Activated CD8-positive, alpha-beta T cell treated with anti-CD3 and anti-CD28 coated beads for 36 hours (primary cell): ENCODE data around the gene TOM1L2. TPM values are rescaled to one million over a fixed set of nuclear protein-coding genes. Genes with fewer than 3 reads are reported as not detected.
"Not testable (repeated sequence)": the region's sequence is repeated elsewhere in the genome, so short reads cannot be mapped to it uniquely, and the experiment has no call there.

Experiments
- ATAC-seq: fragments of 200-7000 bp; cut with Tn5 transposase; one replicate; pipeline ENCODE4 v1.10.0; 2021; ENCODE audit warnings: mild to moderate bottlenecking, moderate library complexity
- CTCF ChIA-PET: fragments of 350-600 bp; sonication (Branson Sonifier 250); formaldehyde crosslinking; loops from one replicate; lab custom pipeline; 2021; ENCODE audit warnings: antibody characterized with exemption; lab: Charles Lee
- POLR2A ChIA-PET: fragments of 350-600 bp; sonication (Branson Sonifier 250); formaldehyde crosslinking; loops from one replicate; lab custom pipeline; 2021; ENCODE audit warnings: antibody characterized with exemption; lab: Charles Lee
- DNase-seq: peaks from one replicate; pipeline ENCODE4 v3.0.0-alpha.2; 2020
- H3K27ac Mint-ChIP-seq: one replicate; pipeline ENCODE4 v1.8.0; 2021; ENCODE audit warnings: mild to moderate bottlenecking, mixed read lengths
- H3K27me3 Mint-ChIP-seq: one replicate; pipeline ENCODE4 v1.8.0; 2021; ENCODE audit warnings: mixed read lengths
- H3K36me3 Mint-ChIP-seq: one replicate; pipeline ENCODE4 v1.8.0; 2021; ENCODE audit warnings: low read depth, mixed read lengths
- H3K4me1 Mint-ChIP-seq: one replicate; pipeline ENCODE4 v1.8.0; 2021; ENCODE audit warnings: low read depth, mixed read lengths
- H3K4me3 Mint-ChIP-seq: one replicate; pipeline ENCODE4 v1.8.0; 2021; ENCODE audit warnings: mild to moderate bottlenecking, moderate library complexity, mixed read lengths
- H3K9me3 Mint-ChIP-seq: one replicate; pipeline ENCODE4 v1.8.0; 2021; ENCODE audit warnings: mixed read lengths
- intact Hi-C: fragments of 100-400 bp; cut with micrococcal nuclease; formaldehyde crosslinking; loops from one replicate; pipeline ENCODE4 v1.10.0; 2022
- total RNA-seq, 2 experiments: library from RNA; stranded (reverse); gene quantifications; one replicate each; pipeline ENCODE4 v1.2.3, GENCODE V29; 2021
- TF ChIP-seq, protein P1 (sequence below): fragments of 200-600 bp; IDR thresholded peaks from one replicate; pipeline ENCODE4 v1.8.0; 2022; ENCODE audit warnings: antibody characterized with exemption, mild to moderate bottlenecking

The TOM1L2 gene
- total RNA-seq, 2 experiments from 2014 or later = 10.3 to 10.8 TPM

- ChIA-PET POLR2A (interaction anchor here (0.6 to 3.0 kb wide), 9 partner anchors 8 to 207 kb away, joined by 3 to 11 read pairs (median 5); no protein-coding TSS in a partner anchor), CTCF (interaction anchor here (1.9 to 8.2 kb wide), 2 partner anchors 10 to 52 kb away, joined by 6 to 104 read pairs; no protein-coding TSS in a partner anchor)
- Mint-ChIP-seq H3K36me3 (peaks cover 22% of the 10 kb centered on the region), H3K27ac (no peak overlapping the region), H3K4me3 (no peak overlapping the region), H3K27me3 (no peaks in the 10 kb centered on the region), H3K4me1 (peaks cover 25% of the 10 kb centered on the region), H3K9me3 (no peaks in the 10 kb centered on the region)
- TF ChIP-seq, protein P1, sequence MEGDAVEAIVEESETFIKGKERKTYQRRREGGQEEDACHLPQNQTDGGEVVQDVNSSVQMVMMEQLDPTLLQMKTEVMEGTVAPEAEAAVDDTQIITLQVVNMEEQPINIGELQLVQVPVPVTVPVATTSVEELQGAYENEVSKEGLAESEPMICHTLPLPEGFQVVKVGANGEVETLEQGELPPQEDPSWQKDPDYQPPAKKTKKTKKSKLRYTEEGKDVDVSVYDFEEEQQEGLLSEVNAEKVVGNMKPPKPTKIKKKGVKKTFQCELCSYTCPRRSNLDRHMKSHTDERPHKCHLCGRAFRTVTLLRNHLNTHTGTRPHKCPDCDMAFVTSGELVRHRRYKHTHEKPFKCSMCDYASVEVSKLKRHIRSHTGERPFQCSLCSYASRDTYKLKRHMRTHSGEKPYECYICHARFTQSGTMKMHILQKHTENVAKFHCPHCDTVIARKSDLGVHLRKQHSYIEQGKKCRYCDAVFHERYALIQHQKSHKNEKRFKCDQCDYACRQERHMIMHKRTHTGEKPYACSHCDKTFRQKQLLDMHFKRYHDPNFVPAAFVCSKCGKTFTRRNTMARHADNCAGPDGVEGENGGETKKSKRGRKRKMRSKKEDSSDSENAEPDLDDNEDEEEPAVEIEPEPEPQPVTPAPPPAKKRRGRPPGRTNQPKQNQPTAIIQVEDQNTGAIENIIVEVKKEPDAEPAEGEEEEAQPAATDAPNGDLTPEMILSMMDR = no peak
- ATAC-seq (no peak), DNase-seq (no peak)
- intact Hi-C loops = no loop called here
Observed at GRCh38 chr17:17810084-17810894, 161.9 kb downstream of the TOM1L2 start.

GRCh38 chr17:17809531-17810083 lies 162.6 kb downstream of the TOM1L2 start:
- ATAC-seq (no peak), DNase-seq (no peak)
- no peaks in the 10 kb centered on the region for H3K9me3 Mint-ChIP-seq
- no peak overlapping the region for H3K4me3 Mint-ChIP-seq
- ChIA-PET POLR2A (interaction anchor here (0.6 to 3.0 kb wide), 11 partner anchors 9 to 207 kb away, joined by 3 to 11 read pairs (median 4); no protein-coding TSS in a partner anchor), CTCF (interaction anchor here (8.2 kb wide), 1 partner anchor 52 kb away, joined by 104 read pairs; no protein-coding TSS in a partner anchor)
- TF ChIP-seq, protein P1 = no peak
- H3K36me3 Mint-ChIP-seq = peaks cover 23% of the 10 kb centered on the region
- H3K27ac Mint-ChIP-seq = no peak overlapping the region
- H3K4me1 Mint-ChIP-seq = peaks cover 25% of the 10 kb centered on the region
- no peaks in the 10 kb centered on the region for H3K27me3 Mint-ChIP-seq
- intact Hi-C loops = no loop called here

DNA sequence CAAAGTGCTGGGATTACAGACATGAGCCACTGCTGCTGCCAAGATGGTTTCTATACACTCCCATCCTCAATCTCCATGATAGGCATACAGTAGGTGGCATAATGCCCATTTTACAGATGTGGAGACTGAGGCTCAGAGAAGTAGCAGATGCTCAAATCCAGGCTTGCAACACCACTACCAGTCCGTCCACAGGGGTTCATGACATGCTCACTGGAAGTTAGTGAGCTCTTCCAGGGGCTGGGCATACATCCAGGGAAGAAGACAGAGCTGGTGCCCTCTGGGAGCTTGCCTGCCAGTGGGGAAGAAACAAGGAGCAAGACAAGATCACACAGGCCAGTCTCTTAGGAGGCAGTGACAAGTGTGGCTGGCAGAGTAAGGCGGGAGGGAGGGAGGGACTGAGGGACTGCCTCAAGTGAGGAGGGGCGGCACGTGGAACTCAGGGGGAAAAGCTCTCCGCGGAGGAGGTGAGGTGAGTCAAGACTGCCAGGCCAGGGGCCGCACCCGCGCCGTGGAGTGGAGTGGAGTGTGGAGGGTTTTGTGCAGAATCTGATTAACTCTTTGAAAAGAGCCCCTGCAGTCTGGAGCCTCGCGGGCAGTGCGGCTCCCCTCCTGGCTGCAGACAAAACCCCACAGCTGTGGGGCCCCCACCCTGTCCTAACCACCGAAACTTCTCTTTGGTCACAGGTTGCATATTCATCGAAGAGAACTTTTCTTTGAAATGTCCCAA lies 163.3 kb downstream of the TOM1L2 start:
- no peaks in the 10 kb centered on the region for H3K27me3 Mint-ChIP-seq
- peaks cover 25% of the 10 kb centered on the region for H3K4me1 Mint-ChIP-seq
- POLR2A ChIA-PET = interaction anchor here (0.6 to 3.0 kb wide), 11 partner anchors 8 to 136 kb away, joined by 3 to 11 read pairs (median 4); no protein-coding TSS in a partner anchor
- no peaks in the 10 kb centered on the region for H3K9me3 Mint-ChIP-seq
- H3K27ac Mint-ChIP-seq = no peak overlapping the region
- no peak overlapping the region for H3K4me3 Mint-ChIP-seq
- TF ChIP-seq, protein P1 = no peak
- DNase-seq = peak; percentile 61
- intact Hi-C loops = no loop called here
- CTCF ChIA-PET = interaction anchor here (1.0 to 8.2 kb wide), 5 partner anchors 11 to 225 kb away, joined by 3 to 104 read pairs (median 5); no protein-coding TSS in a partner anchor
- peak; percentile 50 for ATAC-seq
- peaks cover 23% of the 10 kb centered on the region for H3K36me3 Mint-ChIP-seq

DNA sequence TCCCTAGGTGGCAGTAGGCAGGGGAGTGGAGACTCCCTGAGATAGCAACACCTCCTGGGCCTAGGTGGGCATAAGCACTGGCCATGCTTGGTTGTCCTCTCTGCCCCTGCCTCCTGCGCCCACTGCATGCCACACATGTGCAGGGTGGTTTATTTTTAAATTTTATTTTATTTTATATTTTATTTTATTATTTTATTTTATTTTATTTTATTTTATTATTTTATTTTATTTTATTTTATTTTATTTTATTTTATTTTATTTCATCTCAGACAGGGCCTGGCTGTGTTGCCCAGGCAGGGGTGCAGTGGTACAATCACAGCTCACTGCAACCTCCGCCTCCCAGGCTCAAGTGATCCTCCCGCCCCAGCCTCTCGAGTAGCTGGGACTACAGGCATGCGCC lies 164.0 kb downstream of the TOM1L2 start:
- H3K27me3 Mint-ChIP-seq, ATAC-seq, H3K27ac Mint-ChIP-seq, intact Hi-C loops, DNase-seq, H3K9me3 Mint-ChIP-seq, H3K4me3 Mint-ChIP-seq: not testable (repeated sequence)
- H3K4me1 Mint-ChIP-seq = peaks cover 25% of the 10 kb centered on the region
- peaks cover 23% of the 10 kb centered on the region for H3K36me3 Mint-ChIP-seq
- CTCF ChIA-PET = interaction anchor here (1.0 to 8.2 kb wide), 5 partner anchors 12 to 225 kb away, joined by 3 to 104 read pairs (median 5); no protein-coding TSS in a partner anchor
- POLR2A ChIA-PET = interaction anchor here (1.2 to 3.0 kb wide), 5 partner anchors 10 to 118 kb away, joined by 3 to 11 read pairs (median 5); no protein-coding TSS in a partner anchor

DNA sequence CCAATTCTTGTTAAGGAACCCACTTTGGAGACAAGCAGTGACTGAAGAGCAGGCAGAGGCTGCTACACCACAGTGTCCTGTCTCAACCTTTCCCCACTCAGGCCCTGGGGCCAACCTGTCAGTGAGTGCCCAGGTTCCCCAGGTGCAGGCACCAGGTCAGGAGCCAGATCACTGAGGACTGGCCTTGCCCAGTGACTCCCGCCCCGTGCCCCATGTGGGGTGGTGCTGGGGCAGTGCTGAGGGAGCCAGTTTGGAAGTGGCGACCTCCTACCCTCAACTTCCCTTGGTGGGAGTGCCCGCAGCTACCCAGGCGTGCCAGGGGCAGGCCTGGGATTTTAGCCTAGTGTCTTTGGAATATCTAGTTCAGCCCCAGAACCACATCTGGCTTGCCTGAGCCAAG lies 164.8 kb downstream of the TOM1L2 start:
- no peak overlapping the region for H3K27ac Mint-ChIP-seq
- ChIA-PET CTCF (interaction anchor here (1.6 to 8.2 kb wide), 3 partner anchors 13 to 54 kb away, joined by 3 to 104 read pairs (median 6); no protein-coding TSS in a partner anchor), POLR2A (interaction anchor here (1.6 to 3.0 kb wide), 3 partner anchors 10 to 26 kb away, joined by 3 to 11 read pairs (median 6); no protein-coding TSS in a partner anchor)
- ATAC-seq = no peak
- peaks cover 21% of the 10 kb centered on the region for H3K4me1 Mint-ChIP-seq
- H3K27me3 Mint-ChIP-seq = no peaks in the 10 kb centered on the region
- no peak for DNase-seq
- intact Hi-C loops = no loop called here
- H3K4me3 Mint-ChIP-seq = no peak overlapping the region
- H3K9me3 Mint-ChIP-seq = no peaks in the 10 kb centered on the region
- TF ChIP-seq, protein P1 = no peak
- H3K36me3 Mint-ChIP-seq = peaks cover 18% of the 10 kb centered on the region
